NB4 (cell line): ENCODE data around the gene PCDHGA6.

Source experiments
- DNase-seq: peaks from one replicate; pipeline ENCODE4 v3.0.0; 2010; ENCODE audit warnings: low read depth
- H3K4me3 ChIP-seq: one replicate; pipeline ENCODE4 v1.5.1; 2011; ENCODE audit warnings: mild to moderate bottlenecking, low read depth, low read length, moderate library complexity
- MYC ChIP-seq: IDR thresholded peaks from 2 replicates; pipeline ENCODE4 v1.6.1; 2011; ENCODE audit warnings: low read depth, low read length
- POLR2A ChIP-seq: IDR thresholded peaks from 2 replicates; pipeline ENCODE4 v1.6.1; 2011; ENCODE audit warnings: mild to moderate bottlenecking; ENCODE audit not compliant: insufficient read length; ENCODE audit errors: extremely low read depth
- TF ChIP-seq, protein P1 (sequence below): IDR thresholded peaks from 2 replicates; pipeline ENCODE4 v1.6.1; 2011; ENCODE audit warnings: low read depth, low read length
- TF ChIP-seq, protein P2 (sequence below): IDR thresholded peaks from one replicate; pipeline ENCODE4 v1.5.1; 2012; ENCODE audit warnings: low read depth, low read length

The PCDHGA6 gene

DNA sequence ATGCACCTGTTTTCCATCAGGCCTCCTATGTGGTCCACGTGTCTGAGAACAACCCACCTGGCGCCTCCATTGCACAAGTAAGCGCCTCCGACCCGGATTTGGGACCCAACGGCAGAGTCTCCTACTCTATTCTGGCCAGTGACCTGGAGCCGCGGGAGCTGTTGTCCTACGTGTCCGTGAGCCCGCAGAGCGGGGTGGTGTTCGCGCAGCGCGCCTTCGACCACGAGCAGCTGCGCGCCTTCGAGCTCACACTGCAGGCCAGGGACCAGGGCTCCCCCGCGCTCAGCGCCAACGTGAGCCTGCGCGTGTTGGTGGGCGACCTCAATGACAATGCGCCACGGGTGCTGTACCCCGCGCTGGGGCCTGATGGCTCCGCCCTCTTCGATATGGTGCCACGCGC, 22.1 kb upstream of the PCDHGA6 start:
- DNase-seq = no peak
- TF ChIP-seq, protein P1, sequence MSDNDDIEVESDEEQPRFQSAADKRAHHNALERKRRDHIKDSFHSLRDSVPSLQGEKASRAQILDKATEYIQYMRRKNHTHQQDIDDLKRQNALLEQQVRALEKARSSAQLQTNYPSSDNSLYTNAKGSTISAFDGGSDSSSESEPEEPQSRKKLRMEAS = no peak
- TF ChIP-seq, protein P2, sequence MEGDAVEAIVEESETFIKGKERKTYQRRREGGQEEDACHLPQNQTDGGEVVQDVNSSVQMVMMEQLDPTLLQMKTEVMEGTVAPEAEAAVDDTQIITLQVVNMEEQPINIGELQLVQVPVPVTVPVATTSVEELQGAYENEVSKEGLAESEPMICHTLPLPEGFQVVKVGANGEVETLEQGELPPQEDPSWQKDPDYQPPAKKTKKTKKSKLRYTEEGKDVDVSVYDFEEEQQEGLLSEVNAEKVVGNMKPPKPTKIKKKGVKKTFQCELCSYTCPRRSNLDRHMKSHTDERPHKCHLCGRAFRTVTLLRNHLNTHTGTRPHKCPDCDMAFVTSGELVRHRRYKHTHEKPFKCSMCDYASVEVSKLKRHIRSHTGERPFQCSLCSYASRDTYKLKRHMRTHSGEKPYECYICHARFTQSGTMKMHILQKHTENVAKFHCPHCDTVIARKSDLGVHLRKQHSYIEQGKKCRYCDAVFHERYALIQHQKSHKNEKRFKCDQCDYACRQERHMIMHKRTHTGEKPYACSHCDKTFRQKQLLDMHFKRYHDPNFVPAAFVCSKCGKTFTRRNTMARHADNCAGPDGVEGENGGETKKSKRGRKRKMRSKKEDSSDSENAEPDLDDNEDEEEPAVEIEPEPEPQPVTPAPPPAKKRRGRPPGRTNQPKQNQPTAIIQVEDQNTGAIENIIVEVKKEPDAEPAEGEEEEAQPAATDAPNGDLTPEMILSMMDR = no peak
- no peak for TF ChIP-seq MYC
- no peak for TF ChIP-seq POLR2A

DNA sequence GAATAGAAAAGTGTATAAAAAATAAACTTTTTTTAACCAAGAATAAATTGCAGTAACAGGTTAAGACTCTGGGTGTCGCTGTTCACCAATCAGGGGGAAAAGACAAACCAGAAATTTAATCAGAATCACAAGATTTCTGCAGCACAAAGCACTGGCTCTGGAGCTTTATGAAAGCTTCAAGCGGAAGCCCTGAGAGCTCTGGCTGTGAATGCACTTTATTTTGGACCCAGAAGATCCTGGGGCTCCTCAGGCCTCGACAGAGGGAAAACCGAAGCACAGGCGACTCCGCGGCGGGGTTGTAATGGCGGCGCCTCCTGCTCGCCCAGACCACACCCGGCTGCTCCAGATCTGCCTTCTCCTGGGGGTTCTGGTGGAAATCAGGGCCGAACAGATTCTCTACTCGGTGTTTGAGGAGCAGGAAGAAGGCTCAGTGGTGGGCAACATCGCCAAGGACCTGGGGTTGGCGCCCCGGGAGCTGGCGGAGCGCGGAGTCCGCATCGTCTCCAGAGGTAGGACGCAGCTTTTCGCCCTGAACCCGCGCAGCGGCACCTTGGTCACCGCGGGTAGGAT, 18.7 kb upstream of the PCDHGA6 start, which contains the start of gene PCDHGA4:
PCDHGA4 (plus strand) TSS at position 122 of the 570 bp plus-strand sequence; CDS start at position 209, 87 bp downstream.
- H3K4me3 ChIP-seq = no peak within 1 kb of the TSS
- TF ChIP-seq, protein P2 = peak; percentile 35
- TF ChIP-seq, protein P1 = no peak
- TF ChIP-seq POLR2A (no peak), MYC (no peak)
- DNase-seq = peak; percentile 26

More for the DNA sequence above, 22.1 kb upstream of the PCDHGA6 start:
- H3K4me3 ChIP-seq = no peak overlapping the region

DNA sequence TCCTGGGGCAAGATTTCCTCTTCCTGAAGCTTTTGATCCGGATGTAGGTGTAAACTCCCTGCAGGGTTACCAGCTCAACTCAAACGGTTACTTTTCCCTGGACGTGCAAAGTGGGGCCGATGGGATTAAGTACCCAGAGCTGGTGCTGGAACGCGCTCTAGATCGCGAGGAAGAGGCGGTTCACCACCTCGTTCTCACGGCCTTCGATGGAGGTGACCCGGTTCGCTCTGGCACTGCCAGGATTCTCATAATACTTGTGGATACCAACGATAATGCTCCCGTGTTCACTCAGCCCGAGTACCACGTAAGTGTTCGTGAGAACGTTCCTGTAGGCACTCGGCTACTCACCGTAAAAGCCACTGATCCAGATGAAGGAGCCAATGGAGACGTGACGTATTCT, 18.1 kb upstream of the PCDHGA6 start:
- no peak for DNase-seq
- no peak for TF ChIP-seq POLR2A
- no peak for TF ChIP-seq MYC
- TF ChIP-seq, protein P2 = no peak
- TF ChIP-seq, protein P1 = no peak
- H3K4me3 ChIP-seq = no peak overlapping the region

DNA sequence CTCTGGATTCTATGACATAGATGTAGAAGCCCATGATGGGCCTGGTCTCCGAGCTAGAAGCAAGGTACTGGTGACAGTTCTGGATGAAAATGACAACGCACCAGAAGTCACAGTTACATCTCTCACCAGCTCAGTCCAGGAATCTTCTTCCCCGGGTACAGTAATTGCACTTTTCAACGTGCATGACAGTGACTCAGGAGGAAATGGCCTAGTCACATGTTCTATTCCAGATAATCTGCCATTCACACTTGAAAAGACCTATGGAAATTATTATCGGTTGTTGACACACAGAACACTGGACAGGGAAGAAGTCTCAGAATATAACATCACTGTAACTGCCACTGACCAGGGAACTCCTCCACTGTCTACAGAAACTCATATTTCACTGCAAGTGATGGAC, 17.6 kb upstream of the PCDHGA6 start:
- DNase-seq = no peak
- H3K4me3 ChIP-seq = no peak overlapping the region
- TF ChIP-seq MYC (no peak), POLR2A (no peak)
- TF ChIP-seq, protein P1 = no peak
- TF ChIP-seq, protein P2 = no peak

DNA sequence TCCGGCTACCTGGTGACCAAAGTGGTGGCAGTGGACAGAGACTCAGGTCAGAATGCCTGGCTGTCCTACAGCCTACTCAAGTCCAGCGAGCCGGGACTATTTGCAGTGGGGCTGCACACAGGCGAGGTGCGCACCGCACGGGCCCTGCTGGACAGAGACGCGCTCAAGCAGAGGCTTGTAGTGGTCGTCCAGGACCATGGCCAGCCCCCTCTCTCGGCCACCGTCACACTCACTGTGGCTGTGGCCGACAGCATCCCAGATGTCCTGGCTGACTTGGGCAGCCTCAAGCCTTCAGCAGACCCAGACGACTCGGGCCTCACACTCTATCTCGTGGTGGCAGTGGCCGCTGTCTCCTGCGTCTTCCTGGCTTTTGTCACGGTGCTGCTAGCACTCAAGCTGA, 16.7 kb upstream of the PCDHGA6 start:
- no peak overlapping the region for H3K4me3 ChIP-seq
- TF ChIP-seq, protein P2 = no peak
- TF ChIP-seq POLR2A (no peak), MYC (no peak)
- TF ChIP-seq, protein P1 = no peak
- DNase-seq = no peak
